GM19239 (cell line): Measurements from ENCODE around the gene RNF4.

ENCODE experiments used
- DNase-seq: peaks from one replicate; pipeline ENCODE4 v3.0.0; 2011; ENCODE audit warnings: low spot score; ENCODE audit not compliant: insufficient read length
- FAIRE-seq: peaks from 2 replicates; lab custom pipeline; 2011; peaks lifted over from hg19 to GRCh38; lab: Jason Lieb, UNC

RNF4 gene

DNA sequence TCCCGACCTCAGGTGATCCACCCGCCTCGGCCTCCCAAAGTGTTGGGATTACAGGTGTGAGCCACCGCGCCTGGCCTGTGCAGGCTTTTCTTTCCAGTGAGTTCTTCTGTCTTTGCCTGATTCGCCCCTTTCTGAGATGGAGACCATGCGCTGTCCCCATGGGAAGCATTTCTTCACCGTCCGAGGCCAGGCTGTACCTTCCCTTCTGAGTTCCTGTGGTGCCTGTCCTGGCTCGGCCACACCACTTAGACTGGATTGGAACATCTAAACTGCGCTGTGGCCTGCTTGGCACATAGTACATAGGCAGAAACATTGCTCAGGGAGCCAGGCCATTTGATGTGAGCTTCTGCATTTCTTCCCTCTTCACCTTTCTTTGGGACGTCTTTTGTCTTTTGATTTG lies 91.3 kb downstream of the RNF4 start:
- FAIRE-seq (no peak), DNase-seq (no peak)
